HepG2 (cell line): Measurements from ENCODE around the gene HAT1. TPM values are rescaled to one million over a fixed set of nuclear protein-coding genes. Genes with fewer than 3 reads are reported as not detected.

Source experiments
- CEBPG ChIP-seq: IDR thresholded peaks from 2 replicates; pipeline ENCODE4 v1.6.1; 2016
- ELF4 ChIP-seq: sonication (generic); formaldehyde crosslinking; IDR thresholded peaks from 2 replicates; pipeline ENCODE4 v1.5.0; 2020; ENCODE audit warnings: missing genetic modification reagents, mild to moderate bottlenecking, moderate library complexity, borderline replicate concordance
- FOSL1 ChIP-seq: sonication (generic); formaldehyde crosslinking; IDR thresholded peaks from 2 replicates; pipeline ENCODE4 v1.9.0; 2021; ENCODE audit warnings: missing genetic modification reagents, borderline replicate concordance
- FUBP1 ChIP-seq: sonication (generic); formaldehyde crosslinking; IDR thresholded peaks from 2 replicates; pipeline ENCODE4 v1.5.1; 2020; ENCODE audit warnings: missing genetic modification reagents, mild to moderate bottlenecking, borderline replicate concordance
- HBP1 ChIP-seq: IDR thresholded peaks from 2 replicates; pipeline ENCODE4 v1.6.1; 2016; ENCODE audit warnings: low read depth, control low read depth
- IRF9 ChIP-seq: sonication (generic); formaldehyde crosslinking; IDR thresholded peaks from 2 replicates; pipeline ENCODE4 v1.8.0; 2022; ENCODE audit warnings: missing genetic modification reagents, mild to moderate bottlenecking, borderline replicate concordance
- MAF1 ChIP-seq: sonication (generic); formaldehyde crosslinking; IDR thresholded peaks from 2 replicates; pipeline ENCODE4 v1.5.0; 2020; ENCODE audit warnings: missing genetic modification reagents, borderline replicate concordance
- MYPOP ChIP-seq: sonication (generic); formaldehyde crosslinking; IDR thresholded peaks from 2 replicates; pipeline ENCODE4 v1.8.1; 2023; ENCODE audit warnings: mild to moderate bottlenecking, moderate library complexity, missing genetic modification reagents
- PHF8 ChIP-seq: sonication (generic); formaldehyde crosslinking; IDR thresholded peaks from 2 replicates; pipeline ENCODE4 v1.5.0; 2020; ENCODE audit warnings: missing genetic modification reagents
- XBP1 ChIP-seq: sonication (generic); formaldehyde crosslinking; IDR thresholded peaks from 2 replicates; pipeline ENCODE4 v1.5.0; 2020; ENCODE audit warnings: missing genetic modification reagents
- ZBTB20 ChIP-seq: sonication (generic); formaldehyde crosslinking; IDR thresholded peaks from 2 replicates; pipeline ENCODE4 v1.8.1; 2023; ENCODE audit warnings: missing genetic modification reagents, low read depth, mild to moderate bottlenecking, borderline replicate concordance
- ZBTB44 ChIP-seq: sonication (generic); formaldehyde crosslinking; IDR thresholded peaks from 2 replicates; pipeline ENCODE4 v1.4.0; 2020; ENCODE audit warnings: missing genetic modification reagents
- ZMAT5 ChIP-seq: sonication (generic); formaldehyde crosslinking; IDR thresholded peaks from 2 replicates; pipeline ENCODE4 v1.5.0; 2020; ENCODE audit warnings: mild to moderate bottlenecking, low read depth, missing genetic modification reagents, borderline replicate concordance
- ZNF256 ChIP-seq: sonication (generic); formaldehyde crosslinking; conservative IDR thresholded peaks from 2 replicates; pipeline ENCODE4 v1.4.0; 2020; ENCODE audit warnings: missing genetic modification reagents
- ZNF543 ChIP-seq: sonication (generic); formaldehyde crosslinking; IDR thresholded peaks from 2 replicates; pipeline ENCODE4 v1.4.0; 2020; ENCODE audit warnings: mild to moderate bottlenecking, missing genetic modification reagents
- ZNF570 ChIP-seq: sonication (generic); formaldehyde crosslinking; IDR thresholded peaks from 2 replicates; pipeline ENCODE4 v1.4.0; 2020; ENCODE audit warnings: mild to moderate bottlenecking, missing genetic modification reagents, borderline replicate concordance
- ZNF710 ChIP-seq: sonication (generic); formaldehyde crosslinking; IDR thresholded peaks from 2 replicates; pipeline ENCODE4 v1.5.0; 2020; ENCODE audit warnings: mild to moderate bottlenecking, missing genetic modification reagents, borderline replicate concordance
- polyA plus RNA-seq, 8 experiments: library from polyadenylated mRNA; depleted of rRNA in 3 of 8; stranded (reverse) in 7 of 8; unstranded in 1 of 8; fragments of >200 nt; fragmentation: Illumina TruSeq in 4 of 8; extraction: Trizol in 4 of 8; gene quantifications; 2 replicates each; pipeline versions ENCODE4 v1.2.1 to v1.2.3, GENCODE V29; 2011 to 2016; ENCODE audit warnings: low read depth in 4 of 8, missing spikeins in 1 of 8, mixed read lengths in 1 of 8; ENCODE audit not compliant: insufficient read depth in 1 of 8
- total RNA-seq, 5 experiments: library from RNA; depleted of rRNA; stranded (reverse); fragments of >200 nt; fragmentation: Illumina TruSeq; extraction: Trizol; gene quantifications; 2 replicates each; pipeline ENCODE4 v1.2.3, GENCODE V29; 2016; ENCODE audit warnings: low read depth in 1 of 5

The HAT1 gene
- total and polyA plus RNA-seq, 2 of the 13 experiments (the other 11 are each of a cell fraction or from before 2014, with no cell fraction given), result 45.4 to 119 TPM

GRCh38 chr2:171999604-172000469, 77.6 kb downstream of the HAT1 start, which contains the start of gene METAP1D (continued):
- TF ChIP-seq ZBTB44, result 0 out of 2 replicates have a peak, but pooled peaks have one; percentile 73
- TF ChIP-seq ZNF570 (CRISPR knock-in tag), result peak; percentile 87; the same call in 1 of the 2 replicates
- peak; percentile 96 for TF ChIP-seq PHF8 (CRISPR knock-in tag)
- TF ChIP-seq ZNF543, result peak; percentile 96
- no peak; the same call in 1 of the 2 replicates for TF ChIP-seq ELF4
- no peak for TF ChIP-seq XBP1 (CRISPR knock-in tag)
- TF ChIP-seq ZMAT5, result no peak
- TF ChIP-seq MYPOP, result peak; percentile 88
- TF ChIP-seq IRF9 (CRISPR knock-in tag), result peak; percentile 99
- TF ChIP-seq FOSL1 (CRISPR knock-in tag), result peak; percentile 53; the same call in 1 of the 2 replicates
- TF ChIP-seq ZNF256, result peak; percentile 95
- TF ChIP-seq ZNF710, result peak; percentile 96
- TF ChIP-seq FUBP1 (CRISPR knock-in tag), result no peak; the same call in 1 of the 2 replicates
- TF ChIP-seq HBP1 (CRISPR knock-in tag), result peak; percentile 96
- peak; percentile 62 for TF ChIP-seq CEBPG (CRISPR knock-in tag)
- peak; percentile 93 for TF ChIP-seq ZBTB20 (CRISPR knock-in tag)
- peak; percentile 91 for TF ChIP-seq MAF1 (CRISPR knock-in tag)
